ENCODE measurements around the gene FZR1.

FZR1 gene

DNA sequence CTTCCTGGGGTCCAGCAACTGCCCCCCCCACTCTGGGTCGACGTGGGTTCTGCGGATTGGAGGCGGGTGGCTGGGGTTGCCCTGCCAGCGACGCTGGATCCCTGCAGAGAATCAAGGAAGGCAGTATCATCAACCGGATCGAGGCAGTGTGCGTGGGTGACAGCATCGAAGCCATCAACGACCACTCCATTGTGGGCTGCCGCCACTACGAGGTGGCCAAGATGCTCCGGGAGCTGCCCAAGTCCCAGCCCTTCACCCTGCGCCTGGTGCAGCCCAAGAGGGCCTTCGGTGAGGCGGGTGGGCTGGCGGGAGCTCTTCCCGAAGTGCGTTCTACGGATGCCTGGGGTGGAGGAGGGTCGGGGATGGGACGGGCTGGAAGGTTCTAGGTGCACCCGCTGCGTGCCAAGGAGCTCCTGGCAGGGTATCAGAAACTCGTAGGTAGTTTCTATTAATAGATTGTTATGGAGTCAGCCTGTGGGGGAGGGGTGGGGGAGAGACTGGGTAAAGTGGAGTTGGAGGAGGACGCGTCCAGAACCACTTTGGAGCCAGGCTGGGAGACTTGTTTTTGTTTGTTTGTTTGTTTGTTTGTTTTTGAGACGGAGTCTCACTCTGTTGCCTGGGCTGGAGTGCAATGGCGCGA, 80.7 kb downstream of the FZR1 start:
- Histone ChIP-seq H3K4me3 (no peak overlapping the region), H3K9ac (no peak overlapping the region), H3K4me1 (peaks cover 12% of the 10 kb centered on the region), H3K27ac (no peak overlapping the region), H4K20me1 (no peaks in the 10 kb centered on the region), H3K4me2 (no peak overlapping the region), H3K36me3 (no peaks in the 10 kb centered on the region), H3K27me3 (peaks cover 42% of the 10 kb centered on the region), H3K9me3 (peaks cover 21% of the 10 kb centered on the region)
- no peak for TF ChIP-seq Cebpa-rat (IDR thresholded peaks at IDR 0.05)
